CD4-positive, alpha-beta T cell treated with Interleukin-1 beta for 1 hour (primary cell): ENCODE measurements around the gene FBLN5.
A peak's percentile ranks its signal among the peaks of the same experiment; 100 is the strongest.
"Not testable (repeated sequence)": the region's sequence is repeated elsewhere in the genome, so short reads cannot be mapped to it uniquely, and the experiment has no call there.

Experiments used
- DNase-seq, 2 donors: peaks; one replicate each; pipeline ENCODE4 v3.0.0-alpha.2; 2020 to 2022

The FBLN5 gene

GRCh38 chr14:91858536-91859275 lies 88.8 kb downstream of the FBLN5 start:
- no peak for DNase-seq

GRCh38 chr14:91857614-91858013 lies 89.9 kb downstream of the FBLN5 start:
- DNase-seq = no peak

- DNase-seq = no peak
Measured at GRCh38 chr14:91854327-91854934, 93.1 kb downstream of the FBLN5 start.

GRCh38 chr14:91851563-91851962 lies 95.9 kb downstream of the FBLN5 start:
- DNase-seq = no peak

GRCh38 chr14:91848504-91849001 lies 98.9 kb downstream of the FBLN5 start:
- DNase-seq = no peak

GRCh38 chr14:91847693-91848092 lies 99.8 kb downstream of the FBLN5 start:
- no peak for DNase-seq

GRCh38 chr14:91845652-91846051 lies 101.8 kb downstream of the FBLN5 start:
- DNase-seq = no peak

- not testable (repeated sequence) for DNase-seq
Measured at GRCh38 chr14:91845056-91845455, 102.4 kb downstream of the FBLN5 start.

GRCh38 chr14:91844029-91844428 lies 103.5 kb downstream of the FBLN5 start:
- DNase-seq = no peak

- DNase-seq = no peak
Measured at GRCh38 chr14:91843437-91843836, 104.1 kb downstream of the FBLN5 start.

GRCh38 chr14:91841065-91841464 lies 106.4 kb downstream of the FBLN5 start:
- DNase-seq = no peak

- DNase-seq = peak; percentile 11 to 23
Measured at GRCh38 chr14:91839749-91840148, 107.7 kb downstream of the FBLN5 start.

GRCh38 chr14:91837076-91837475 lies 110.4 kb downstream of the FBLN5 start:
- no peak for DNase-seq

- peak; percentile 83 for DNase-seq
Measured at GRCh38 chr14:91835920-91836843, 111.3 kb downstream of the FBLN5 start.

- DNase-seq = peak; percentile 3 to 36
Measured at GRCh38 chr14:91835197-91835919, 112.1 kb downstream of the FBLN5 start.

- no peak for DNase-seq
Measured at GRCh38 chr14:91834571-91834970, 112.9 kb downstream of the FBLN5 start.

GRCh38 chr14:91831337-91831736 lies 116.2 kb downstream of the FBLN5 start:
- DNase-seq = no peak

- DNase-seq = no peak
Measured at GRCh38 chr14:91830777-91831176, 116.7 kb downstream of the FBLN5 start.

GRCh38 chr14:91829511-91829910 lies 118.0 kb downstream of the FBLN5 start:
- DNase-seq = no peak

- DNase-seq = no peak
Measured at GRCh38 chr14:91827746-91828145, 119.7 kb downstream of the FBLN5 start.
